ENCODE measurements around the gene SCRN2. TPM values are rescaled to one million over a fixed set of nuclear protein-coding genes. Genes with fewer than 3 reads are reported as not detected.

SCRN2 gene
- total RNA-seq, 2 experiments from 2014 or later, result 21.0 to 23.8 TPM

- H3K27ac Mint-ChIP-seq, result no peak overlapping the region
- intact Hi-C loops (cut with micrococcal nuclease), result no loop called here
- H3K9me3 Mint-ChIP-seq, result no peaks in the 10 kb centered on the region
- H3K4me3 Mint-ChIP-seq, result no peak overlapping the region
- no peak for ATAC-seq
- POLR2A ChIA-PET, result interaction anchor here (1.4 to 2.2 kb wide), 3 partner anchors 41 to 127 kb away, joined by 3 to 7 read pairs (median 4); no protein-coding TSS in a partner anchor
- H3K4me1 Mint-ChIP-seq (ENCODE audit: low read depth), result peaks cover 27% of the 10 kb centered on the region
- peaks cover 31% of the 10 kb centered on the region for H3K27me3 Mint-ChIP-seq
- CTCF ChIA-PET, result interaction anchor here (1.1 to 20.8 kb wide), 12 partner anchors 8 to 175 kb away, joined by 3 to 586 read pairs (median 4); partner anchors contain the start of genes CDK5RAP3, MRPL10, SP2 and SP6
- no peak for DNase-seq
- no peak for TF ChIP-seq CTCF (IDR thresholded peaks at IDR 0.05)
- no peaks in the 10 kb centered on the region for H3K36me3 Mint-ChIP-seq (ENCODE audit: low read depth)
Observed at GRCh38 chr17:47843391-47843730, 2.3 kb upstream of the SCRN2 start.

- H3K27ac Mint-ChIP-seq, result peak overlapping the region; percentile 91
- CTCF ChIA-PET, result interaction anchor here (0.8 to 20.8 kb wide), 24 partner anchors 10 to 180 kb away, joined by 3 to 586 read pairs (median 5); partner anchors contain the start of genes CDK5RAP3, LRRC46, MRPL10 and PNPO
- POLR2A ChIA-PET, result interaction anchor here (0.8 to 1.6 kb wide), 8 partner anchors 10 to 64 kb away, joined by 3 to 15 read pairs (median 5); partner anchors contain the start of genes LRRC46, MRPL10, SP2 and SP6
- intact Hi-C loops (cut with micrococcal nuclease), result loop anchor here (1.0 kb wide), 1 partner anchor 49 kb away; no protein-coding TSS in a partner anchor
- H3K27me3 Mint-ChIP-seq, result peaks cover 23% of the 10 kb centered on the region
- peak overlapping the region; percentile 92 for H3K4me3 Mint-ChIP-seq
- no peaks in the 10 kb centered on the region for H3K36me3 Mint-ChIP-seq (ENCODE audit: low read depth)
- DNase-seq (no peak), ATAC-seq (no peak)
- peaks cover 27% of the 10 kb centered on the region for H3K4me1 Mint-ChIP-seq (ENCODE audit: low read depth)
- H3K9me3 Mint-ChIP-seq, result no peaks in the 10 kb centered on the region
- peak; percentile 61 for TF ChIP-seq CTCF (IDR thresholded peaks at IDR 0.05)
Observed at GRCh38 chr17:47841488-47842291, 617 bp upstream of the SCRN2 start.

GRCh38 chr17:47840001-47840741 is 902 bp downstream of the SCRN2 start:
- intact Hi-C loops (cut with micrococcal nuclease), result no loop called here
- H3K27ac Mint-ChIP-seq, result peak overlapping the region; percentile 36
- H3K9me3 Mint-ChIP-seq, result no peaks in the 10 kb centered on the region
- peak overlapping the region; percentile 92 for H3K4me3 Mint-ChIP-seq
- CTCF ChIA-PET, result interaction anchor here (0.8 to 20.8 kb wide), 16 partner anchors 9 to 181 kb away, joined by 3 to 586 read pairs (median 5); partner anchors contain the start of genes CDK5RAP3, LRRC46, MRPL10 and PNPO
- H3K4me1 Mint-ChIP-seq (ENCODE audit: low read depth), result peaks cover 33% of the 10 kb centered on the region
- no peak for ATAC-seq
- H3K27me3 Mint-ChIP-seq, result peaks cover 9% of the 10 kb centered on the region
- no peaks in the 10 kb centered on the region for H3K36me3 Mint-ChIP-seq (ENCODE audit: low read depth)
- no peak for TF ChIP-seq CTCF (IDR thresholded peaks at IDR 0.05)
- DNase-seq, result no peak
- POLR2A ChIA-PET, result interaction anchor here (1.2 to 2.3 kb wide), 5 partner anchors 11 to 55 kb away, joined by 4 to 15 read pairs (median 5); partner anchors contain the start of genes SP2 and SP6

GRCh38 chr17:47839071-47839470 is 2.0 kb downstream of the SCRN2 start:
- Mint-ChIP-seq H3K27me3 (peaks cover 3% of the 10 kb centered on the region), H3K4me1 (ENCODE audit: low read depth) (peaks cover 42% of the 10 kb centered on the region), H3K9me3 (no peaks in the 10 kb centered on the region), H3K36me3 (ENCODE audit: low read depth) (no peaks in the 10 kb centered on the region), H3K27ac (no peak overlapping the region), H3K4me3 (no peak overlapping the region)
- ChIA-PET POLR2A (interaction anchor here (1.3 to 2.3 kb wide), 2 partner anchors 45 to 56 kb away, joined by 5 to 7 read pairs; no protein-coding TSS in a partner anchor), CTCF (interaction anchor here (2.9 to 20.8 kb wide), 2 partner anchors 8 to 48 kb away, joined by 25 to 586 read pairs; partner anchors contain the start of genes LRRC46, MRPL10 and SP2)
- intact Hi-C loops (cut with micrococcal nuclease), result no loop called here
- TF ChIP-seq CTCF (IDR thresholded peaks at IDR 0.05), result no peak
- no peak for ATAC-seq
- no peak for DNase-seq

Measured in activated CD8-positive, alpha-beta T cell treated with anti-CD3 and anti-CD28 coated beads for 36 hours (primary cell).